GM21619 (cell line): ENCODE results near the gene CDKN2C.
"Not testable (repeated sequence)": the region's sequence is repeated elsewhere in the genome, so short reads cannot be mapped to it uniquely, and the experiment has no call there.

Experiments used
- ATAC-seq: cut with Tn5 transposase; IDR thresholded peaks from one replicate; pipeline ENCODE4 v1.9.1; 2021; ENCODE audit not compliant: unreplicated experiment

Gene CDKN2C

GRCh38 chr1:50969611-50970508 lies at the start of gene CDKN2C:
Gene CDKN2C, plus strand, starts transcription at chr1:50970245. Its CDS starts 124 bp downstream, at chr1:50970369.
- ATAC-seq: peak; percentile 31

GRCh38 chr1:50920409-50920808 lies 49.6 kb upstream of the CDKN2C start:
- no peak for ATAC-seq

GRCh38 chr1:50921029-50921428 lies 49.0 kb upstream of the CDKN2C start:
- ATAC-seq: no peak

GRCh38 chr1:50923564-50923963 lies 46.5 kb upstream of the CDKN2C start:
- no peak for ATAC-seq

- ATAC-seq: no peak
Measured at GRCh38 chr1:50929376-50929958, 40.6 kb upstream of the CDKN2C start.

- ATAC-seq: peak; percentile 84
Measured at GRCh38 chr1:50930193-50930592, 39.9 kb upstream of the CDKN2C start.

- ATAC-seq: no peak
Measured at GRCh38 chr1:50930965-50931737, 38.9 kb upstream of the CDKN2C start.

- not testable (repeated sequence) for ATAC-seq
Measured at GRCh38 chr1:50932043-50932442, 38.0 kb upstream of the CDKN2C start.

GRCh38 chr1:50933770-50934169 lies 36.3 kb upstream of the CDKN2C start:
- ATAC-seq: not testable (repeated sequence)

GRCh38 chr1:50934838-50935237 lies 35.2 kb upstream of the CDKN2C start:
- ATAC-seq: no peak

GRCh38 chr1:50935276-50935675 lies 34.8 kb upstream of the CDKN2C start:
- not testable (repeated sequence) for ATAC-seq

- ATAC-seq: no peak
Measured at GRCh38 chr1:50936321-50936720, 33.7 kb upstream of the CDKN2C start.

GRCh38 chr1:50940291-50940690 lies 29.8 kb upstream of the CDKN2C start:
- ATAC-seq: no peak

GRCh38 chr1:50942334-50942733 lies 27.7 kb upstream of the CDKN2C start:
- no peak for ATAC-seq

- ATAC-seq: no peak
Measured at GRCh38 chr1:50949286-50949982, 20.6 kb upstream of the CDKN2C start.

- no peak for ATAC-seq
Measured at GRCh38 chr1:50950396-50950795, 19.6 kb upstream of the CDKN2C start.

GRCh38 chr1:50952566-50952965 lies 17.5 kb upstream of the CDKN2C start:
- ATAC-seq: not testable (repeated sequence)

- no peak for ATAC-seq
Measured at GRCh38 chr1:50955116-50955515, 14.9 kb upstream of the CDKN2C start.

GRCh38 chr1:50959303-50959912 lies 10.6 kb upstream of the CDKN2C start:
- ATAC-seq: peak; percentile 7
